Measurements from ENCODE around the gene ATN1. TPM values are rescaled to one million over a fixed set of nuclear protein-coding genes. Genes with fewer than 3 reads are reported as not detected.

ATN1 gene
- total RNA-seq, 1 donor from 2014 or later: 144 TPM

- Mint-ChIP-seq H3K27me3 (ENCODE audit: unreplicated experiment) (peaks cover 9% of the 10 kb centered on the region), H3K27ac (ENCODE audit: unreplicated experiment) (peak overlapping the region; percentile 87), H3K9me3 (ENCODE audit: unreplicated experiment) (no peaks in the 10 kb centered on the region), H3K4me1 (ENCODE audit: unreplicated experiment) (peaks cover 38% of the 10 kb centered on the region), H3K36me3 (ENCODE audit: low read depth, unreplicated experiment) (peaks cover 22% of the 10 kb centered on the region), H3K4me3 (ENCODE audit: unreplicated experiment) (peak overlapping the region; percentile 67)
- no peak for TF ChIP-seq CTCF (IDR thresholded peaks at IDR 0.05; ENCODE audit: unreplicated experiment)
- peak; percentile 57 for DNase-seq (ENCODE audit: low spot score)
Observed at GRCh38 chr12:6961695-6962284, 34.0 kb downstream of the ATN1 start.

- no peak for TF ChIP-seq CTCF (IDR thresholded peaks at IDR 0.05; ENCODE audit: unreplicated experiment)
- Mint-ChIP-seq H3K27ac (ENCODE audit: unreplicated experiment) (peak overlapping the region; percentile 87), H3K36me3 (ENCODE audit: low read depth, unreplicated experiment) (peaks cover 22% of the 10 kb centered on the region), H3K4me3 (ENCODE audit: unreplicated experiment) (peak overlapping the region; percentile 67), H3K9me3 (ENCODE audit: unreplicated experiment) (no peaks in the 10 kb centered on the region), H3K27me3 (ENCODE audit: unreplicated experiment) (peaks cover 9% of the 10 kb centered on the region), H3K4me1 (ENCODE audit: unreplicated experiment) (peaks cover 38% of the 10 kb centered on the region)
- DNase-seq (ENCODE audit: low spot score): no peak
Observed at GRCh38 chr12:6962285-6963015, 34.7 kb downstream of the ATN1 start.

GRCh38 chr12:6963016-6963731 lies 35.4 kb downstream of the ATN1 start:
- H3K4me1 Mint-ChIP-seq (ENCODE audit: unreplicated experiment): peaks cover 38% of the 10 kb centered on the region
- TF ChIP-seq CTCF (IDR thresholded peaks at IDR 0.05; ENCODE audit: unreplicated experiment): no peak
- H3K27ac Mint-ChIP-seq (ENCODE audit: unreplicated experiment): no peak overlapping the region
- no peak overlapping the region for H3K4me3 Mint-ChIP-seq (ENCODE audit: unreplicated experiment)
- DNase-seq (ENCODE audit: low spot score): no peak
- peaks cover 8% of the 10 kb centered on the region for H3K27me3 Mint-ChIP-seq (ENCODE audit: unreplicated experiment)
- H3K9me3 Mint-ChIP-seq (ENCODE audit: unreplicated experiment): no peaks in the 10 kb centered on the region
- peaks cover 22% of the 10 kb centered on the region for H3K36me3 Mint-ChIP-seq (ENCODE audit: low read depth, unreplicated experiment)

GRCh38 chr12:6963791-6964413 lies 36.1 kb downstream of the ATN1 start:
- Mint-ChIP-seq H3K27me3 (ENCODE audit: unreplicated experiment) (peaks cover 7% of the 10 kb centered on the region), H3K27ac (ENCODE audit: unreplicated experiment) (no peak overlapping the region), H3K4me3 (ENCODE audit: unreplicated experiment) (no peak overlapping the region), H3K4me1 (ENCODE audit: unreplicated experiment) (peaks cover 36% of the 10 kb centered on the region), H3K9me3 (ENCODE audit: unreplicated experiment) (no peaks in the 10 kb centered on the region), H3K36me3 (ENCODE audit: low read depth, unreplicated experiment) (peaks cover 21% of the 10 kb centered on the region)
- TF ChIP-seq CTCF (IDR thresholded peaks at IDR 0.05; ENCODE audit: unreplicated experiment): no peak
- no peak for DNase-seq (ENCODE audit: low spot score)

All from endothelial cell (in vitro differentiated cells).